Right lobe of liver (tissue), 6 donors: ENCODE measurements around the gene ATP10A. TPM values are rescaled to one million over a fixed set of nuclear protein-coding genes. Genes with fewer than 3 reads are reported as not detected.
A peak's percentile ranks its signal among the peaks of the same experiment; 100 is the strongest.

Source experiments
- ATAC-seq, 4 donors: fragments of 200-7000 bp; cut with Tn5 transposase; one replicate each; pipeline ENCODE4 v1.9.1; 2020; ENCODE audit warnings: mild to moderate bottlenecking in 4 of 4, moderate library complexity in 4 of 4
- DNase-seq, 3 donors: peaks; one replicate each; pipeline ENCODE4 v3.0.0-alpha.2; 2020
- H3K27ac ChIP-seq, 3 donors: fragments of 200-600 bp; one replicate each; pipeline ENCODE4 v1.8.0; 2022
- H3K27me3 ChIP-seq, 2 donors: fragments of 200-600 bp; one replicate each; pipeline ENCODE4 v1.8.0; 2022
- H3K36me3 ChIP-seq, 4 donors: fragments of 200-600 bp; sonication (generic) in 1 of 4; one replicate each; pipeline versions ENCODE4 v1.5.1 to v1.8.0; 2017 to 2022; ENCODE audit warnings: control low read depth in 1 of 4
- H3K4me1 ChIP-seq, 4 donors: fragments of 200-600 bp; sonication (generic) in 1 of 4; one replicate each; pipeline versions ENCODE4 v1.5.1 to v1.8.0; 2017 to 2022; ENCODE audit warnings: control low read depth in 1 of 4
- H3K4me3 ChIP-seq, 3 donors: fragments of 200-600 bp; one replicate each; pipeline ENCODE4 v1.8.0; 2022
- H3K9me3 ChIP-seq, 4 donors: fragments of 200-600 bp; sonication (generic) in 1 of 4; one replicate each; pipeline versions ENCODE4 v1.5.1 to v1.8.0; 2017 to 2022; ENCODE audit warnings: control low read depth in 1 of 4
- POLR2A ChIP-seq: fragments of 450-650 bp; IDR thresholded peaks from one replicate; pipeline ENCODE4 v1.6.1; 2017; ENCODE audit warnings: antibody characterized with exemption, mild to moderate bottlenecking
- WGBS: methylation state at CpG from one replicate; pipeline ENCODE4 v1.1.6; 2018; ENCODE audit warnings: low coverage, low lambda C conversion rate; ENCODE audit not compliant: insufficient coverage; ENCODE audit errors: missing lambda C conversion rate; 5-methylcytosine and 5-hydroxymethylcytosine counted together
- intact Hi-C, 2 donors: fragments of 100-400 bp; cut with DNase I; formaldehyde crosslinking; loops; one replicate each; pipeline versions ENCODE4 v1.11.2 to v1.14.1; 2022
- total RNA-seq, 6 experiments: library from RNA; depleted of rRNA in 2 of 6; stranded (reverse); fragments of >200 nt in 2 of 6; fragmentation: NEBNext Ultra II Directional in 3 of 6; extraction: Animal tissue kit (Norgen Biotek cat#: 25700) in 3 of 6; gene quantifications; one replicate each; pipeline versions ENCODE4 v1.1.0 to v1.2.4, GENCODE V29; 2016 to 2023
- TF ChIP-seq, protein P1 (sequence below), 4 donors: fragments of 200-600 bp in 3 of 4; fragments of 450-650 bp in 1 of 4; IDR thresholded peaks; one replicate each; pipeline versions ENCODE4 v1.5.1 to v1.8.0; 2016 to 2022; ENCODE audit warnings: antibody characterized with exemption in 4 of 4, mild to moderate bottlenecking in 2 of 4
- donor health status: DM: no; HTN: yes; CAD: no.
- donor health status: DM: no; HTN: no; CAD: no.
- donor health status: DM: no; HTN: no; CAD: no.
- donor health status: DM: no; HTN: yes; CAD: no.
- donor health status: DM: no; HTN: yes; CAD: no.

The ATP10A gene
- total RNA-seq, 6 experiments from 2014 or later: 0.15 to 1.00 (median 0.34) TPM

DNA sequence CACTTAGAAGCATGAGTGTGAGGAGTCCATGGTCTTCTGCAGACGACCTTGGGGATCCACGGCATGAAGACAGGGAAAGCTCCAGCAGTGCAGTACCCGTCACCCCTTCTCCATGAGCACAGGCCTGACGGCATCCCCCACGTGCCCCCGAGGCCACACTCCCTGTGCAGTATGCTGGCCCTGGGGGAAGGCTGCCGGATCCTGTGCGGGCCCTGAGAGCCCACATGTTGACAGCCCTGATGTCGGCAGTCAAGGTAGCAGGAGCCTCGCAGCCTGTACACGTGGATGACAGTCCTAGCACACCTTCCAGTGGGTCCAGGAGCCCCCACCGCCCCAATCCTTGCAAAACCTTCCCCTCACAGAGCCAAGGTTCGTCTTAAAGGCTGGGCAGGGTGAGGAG, 195.3 kb downstream of the ATP10A start:
- H3K27ac ChIP-seq: no peak overlapping the region
- H3K9me3 ChIP-seq: no peaks in the 10 kb centered on the region

DNA sequence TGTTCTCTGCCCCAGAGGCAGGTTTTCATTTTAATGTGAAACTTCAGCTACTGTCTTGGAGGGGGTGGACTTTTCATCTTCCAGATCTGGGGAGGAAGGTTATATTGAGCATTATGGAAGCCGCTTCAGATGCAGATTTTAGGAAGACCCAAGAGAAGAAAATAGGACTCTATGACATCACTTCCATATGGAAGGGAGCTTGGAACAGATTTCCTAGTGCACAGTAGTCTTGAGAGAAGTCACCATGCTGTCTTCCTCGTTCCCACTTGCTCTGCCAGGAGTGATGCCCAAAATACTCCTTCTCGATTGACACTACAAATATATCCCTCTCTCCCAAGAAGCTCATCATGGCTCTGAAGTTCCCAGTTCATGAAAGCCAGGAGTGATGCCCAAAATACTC, 197.2 kb downstream of the ATP10A start:
- ATAC-seq (no peak), DNase-seq (no peak)
- WGBS: 61% methylated on average over 3 of the region's 3 CpGs
- Histone ChIP-seq H3K4me3 (no peak overlapping the region), H3K27me3 (no peaks in the 10 kb centered on the region), H3K36me3 (no peaks in the 10 kb centered on the region), H3K4me1 (no peaks in the 10 kb centered on the region), H3K27ac (no peak overlapping the region), H3K9me3 (no peaks in the 10 kb centered on the region)
- no peak for TF ChIP-seq POLR2A
- TF ChIP-seq, protein P1, sequence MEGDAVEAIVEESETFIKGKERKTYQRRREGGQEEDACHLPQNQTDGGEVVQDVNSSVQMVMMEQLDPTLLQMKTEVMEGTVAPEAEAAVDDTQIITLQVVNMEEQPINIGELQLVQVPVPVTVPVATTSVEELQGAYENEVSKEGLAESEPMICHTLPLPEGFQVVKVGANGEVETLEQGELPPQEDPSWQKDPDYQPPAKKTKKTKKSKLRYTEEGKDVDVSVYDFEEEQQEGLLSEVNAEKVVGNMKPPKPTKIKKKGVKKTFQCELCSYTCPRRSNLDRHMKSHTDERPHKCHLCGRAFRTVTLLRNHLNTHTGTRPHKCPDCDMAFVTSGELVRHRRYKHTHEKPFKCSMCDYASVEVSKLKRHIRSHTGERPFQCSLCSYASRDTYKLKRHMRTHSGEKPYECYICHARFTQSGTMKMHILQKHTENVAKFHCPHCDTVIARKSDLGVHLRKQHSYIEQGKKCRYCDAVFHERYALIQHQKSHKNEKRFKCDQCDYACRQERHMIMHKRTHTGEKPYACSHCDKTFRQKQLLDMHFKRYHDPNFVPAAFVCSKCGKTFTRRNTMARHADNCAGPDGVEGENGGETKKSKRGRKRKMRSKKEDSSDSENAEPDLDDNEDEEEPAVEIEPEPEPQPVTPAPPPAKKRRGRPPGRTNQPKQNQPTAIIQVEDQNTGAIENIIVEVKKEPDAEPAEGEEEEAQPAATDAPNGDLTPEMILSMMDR (IDR thresholded peaks at IDR 0.05): no peak
- intact Hi-C loops: no loop called here

More for the DNA sequence above, 195.3 kb downstream of the ATP10A start:
- ATAC-seq (peak in 1 of 4 donors; percentile 29), DNase-seq (no peak)
- TF ChIP-seq POLR2A: no peak
- TF ChIP-seq, protein P1 (IDR thresholded peaks at IDR 0.05): no peak
- Histone ChIP-seq H3K36me3 (no peaks in the 10 kb centered on the region), H3K27me3 (no peaks in the 10 kb centered on the region), H3K4me1 (no peaks in the 10 kb centered on the region), H3K4me3 (no peak overlapping the region)
- 27% methylated on average over 4 of the region's 13 CpGs for WGBS
- intact Hi-C loops: no loop called here

DNA sequence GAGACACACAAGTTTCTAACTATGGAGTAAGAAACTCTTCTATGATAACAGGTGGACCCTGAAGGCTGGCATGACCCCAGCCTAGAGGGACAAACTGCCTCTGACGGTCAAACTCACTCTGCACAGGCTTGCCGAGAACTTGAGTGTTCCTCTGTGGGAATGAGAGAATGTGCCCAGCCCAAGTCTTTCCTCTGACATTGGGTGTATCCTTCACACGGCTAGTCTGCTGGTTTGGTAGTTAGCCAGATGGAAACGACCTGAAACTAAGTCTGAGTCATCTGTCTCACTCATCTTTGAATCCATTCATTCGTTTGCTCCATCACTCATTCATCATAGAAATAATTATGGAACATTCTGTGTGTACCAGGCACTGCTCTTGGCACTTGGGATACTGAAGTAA, 198.4 kb downstream of the ATP10A start:
- DNase-seq: no peak
- no peak for TF ChIP-seq POLR2A
- TF ChIP-seq, protein P1 (IDR thresholded peaks at IDR 0.05): no peak
- H3K27ac ChIP-seq: no peak overlapping the region
- H3K4me3 ChIP-seq: no peak overlapping the region
- H3K27me3 ChIP-seq: no peaks in the 10 kb centered on the region
- intact Hi-C loops: no loop called here
- no peaks in the 10 kb centered on the region for H3K9me3 ChIP-seq
- 26% methylated on average over 4 of the region's 5 CpGs for WGBS
- H3K4me1 ChIP-seq: no peaks in the 10 kb centered on the region
- ATAC-seq: no peak
- no peaks in the 10 kb centered on the region for H3K36me3 ChIP-seq

DNA sequence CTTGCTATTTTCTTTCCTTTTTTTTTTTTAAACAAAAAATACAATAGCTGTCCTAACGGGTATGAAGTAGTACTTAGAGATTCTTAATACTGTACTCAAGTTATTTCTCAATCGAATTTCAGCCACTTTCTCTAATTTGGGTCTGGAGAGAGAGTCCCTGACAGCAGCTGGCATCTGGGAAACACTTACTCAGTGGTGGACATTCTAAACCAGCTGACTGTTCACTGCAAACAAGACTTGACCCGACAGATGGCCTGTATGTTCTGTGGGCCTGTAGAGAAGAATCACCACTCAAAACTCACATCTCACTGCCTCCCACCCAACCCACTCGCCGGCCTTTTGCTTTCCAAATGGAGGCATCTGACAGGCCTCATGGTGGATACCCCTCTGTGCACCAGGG, 199.6 kb downstream of the ATP10A start:
- ATAC-seq (no peak), DNase-seq (no peak)
- Histone ChIP-seq H3K27me3 (no peaks in the 10 kb centered on the region), H3K27ac (no peak overlapping the region), H3K4me1 (no peaks in the 10 kb centered on the region), H3K9me3 (no peaks in the 10 kb centered on the region), H3K36me3 (no peaks in the 10 kb centered on the region), H3K4me3 (no peak overlapping the region)
- 38% methylated on average over 4 of the region's 5 CpGs for WGBS
- intact Hi-C loops: no loop called here
- TF ChIP-seq, protein P1 (IDR thresholded peaks at IDR 0.05): no peak
- TF ChIP-seq POLR2A: no peak

DNA sequence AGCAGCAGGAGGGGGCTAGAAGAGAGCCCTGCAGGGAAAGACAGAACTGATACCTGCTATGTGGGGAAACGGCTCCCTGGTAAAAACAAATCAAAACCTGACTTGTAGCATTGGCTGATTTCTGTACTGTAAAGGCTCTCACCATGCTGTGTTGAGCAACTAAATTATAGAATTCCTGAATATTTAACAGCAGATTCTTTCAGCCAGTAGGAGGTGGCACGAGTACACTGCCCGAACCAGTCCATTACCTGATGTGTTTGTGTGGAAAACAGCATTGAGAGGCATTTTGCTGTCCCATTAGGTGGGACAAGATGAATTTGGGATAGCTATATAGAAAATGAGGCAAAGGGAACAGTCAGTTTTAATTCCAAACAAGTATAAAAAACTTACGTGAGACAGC, 201.2 kb downstream of the ATP10A start:
- H3K27ac ChIP-seq: no peak overlapping the region
- TF ChIP-seq POLR2A: no peak
- TF ChIP-seq, protein P1 (IDR thresholded peaks at IDR 0.05): no peak
- H3K36me3 ChIP-seq: no peaks in the 10 kb centered on the region
- DNase-seq (no peak), ATAC-seq (no peak)
- H3K4me1 ChIP-seq: no peaks in the 10 kb centered on the region
- intact Hi-C loops: no loop called here
- WGBS: 50% methylated on average over 4 of the region's 4 CpGs
- no peak overlapping the region for H3K4me3 ChIP-seq
- H3K9me3 ChIP-seq: no peaks in the 10 kb centered on the region
- no peaks in the 10 kb centered on the region for H3K27me3 ChIP-seq
